Choroid plexus epithelial cell (primary cell): ENCODE data around the gene KHDC4.

ENCODE experiments used
- DNase-seq: peaks from one replicate; pipeline ENCODE4 v3.0.0-alpha.2; 2010; ENCODE audit warnings: low read depth
- H3K4me3 ChIP-seq: 2 replicates; pipeline ENCODE4 v1.5.1; 2011; ENCODE audit warnings: low read depth, mild to moderate bottlenecking, control low read depth, low read length, moderate library complexity
- CTCF ChIP-seq: conservative IDR thresholded peaks from 2 replicates; pipeline ENCODE4 v1.5.1; 2011; ENCODE audit warnings: low read depth, mild to moderate bottlenecking, control low read depth, inconsistent platforms, low read length, moderate library complexity

The KHDC4 gene

GRCh38 chr1:155864393-155864792 is 69.8 kb downstream of the KHDC4 start:
- H3K4me3 ChIP-seq = no peak overlapping the region
- DNase-seq = no peak
- no peak for TF ChIP-seq CTCF
